Chondrocyte (in vitro differentiated cells): ENCODE data around the gene FRMD6. TPM values are rescaled to one million over a fixed set of nuclear protein-coding genes. Genes with fewer than 3 reads are reported as not detected.

Experiments
- DNase-seq: peaks from one replicate; pipeline ENCODE4 v3.0.0; 2021; ENCODE audit warnings: mixed read lengths, low spot score
- H3K27ac Mint-ChIP-seq: one replicate; pipeline ENCODE4 v1.8.0; 2021; ENCODE audit warnings: mild to moderate bottlenecking, moderate library complexity, mixed read lengths; ENCODE audit not compliant: unreplicated experiment
- H3K27me3 Mint-ChIP-seq: 2 replicates; pipeline ENCODE4 v1.8.0; 2021; ENCODE audit warnings: low read depth, mixed read lengths
- H3K36me3 Mint-ChIP-seq: 2 replicates; pipeline ENCODE4 v1.8.0; 2021; ENCODE audit warnings: low read depth, mixed read lengths
- H3K4me1 Mint-ChIP-seq: 2 replicates; pipeline ENCODE4 v1.8.0; 2021; ENCODE audit warnings: low read depth, mild to moderate bottlenecking, mixed read lengths
- H3K4me3 Mint-ChIP-seq: one replicate; pipeline ENCODE4 v1.8.0; 2021; ENCODE audit warnings: mild to moderate bottlenecking, moderate library complexity, mixed read lengths; ENCODE audit not compliant: unreplicated experiment
- H3K9me3 Mint-ChIP-seq: 2 replicates; pipeline ENCODE4 v1.8.0; 2021; ENCODE audit warnings: low read depth, mixed read lengths
- total RNA-seq: library from RNA; stranded (reverse); gene quantifications from 3 replicates; pipeline ENCODE4 v1.2.1, GENCODE V29; 2021
- TF ChIP-seq, protein P1 (sequence below): fragments of 200-600 bp; sonication (generic); IDR thresholded peaks from 2 replicates; pipeline ENCODE4 v1.5.0; 2021; ENCODE audit warnings: antibody characterized with exemption, mild to moderate bottlenecking, moderate library complexity

FRMD6 gene
- total RNA-seq, 1 donor from 2014 or later, result 135 TPM

DNA sequence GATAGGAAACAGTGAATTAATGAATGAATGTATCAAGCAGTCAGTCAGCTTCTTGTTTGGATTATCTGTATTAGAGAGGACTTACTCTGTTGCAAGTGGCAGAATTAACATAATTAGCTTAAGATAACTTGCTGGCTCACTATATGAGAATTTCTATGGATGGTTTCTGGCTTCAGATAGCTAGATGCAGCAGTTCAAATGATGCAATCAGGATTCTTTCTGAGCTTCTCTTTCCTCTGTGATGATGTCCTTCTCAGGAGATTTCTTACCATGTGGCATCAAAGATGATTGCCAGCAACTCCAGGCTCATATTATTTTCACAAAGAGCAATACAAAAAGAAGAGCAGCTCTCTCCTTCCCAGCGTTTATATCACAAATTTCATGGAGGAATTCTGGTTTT lies 30.7 kb downstream of the FRMD6 start:
- Mint-ChIP-seq H3K27ac (peak overlapping the region; percentile 50), H3K4me1 (peaks cover 77% of the 10 kb centered on the region), H3K9me3 (no peaks in the 10 kb centered on the region), H3K36me3 (no peaks in the 10 kb centered on the region), H3K4me3 (no peak overlapping the region), H3K27me3 (no peaks in the 10 kb centered on the region)
- TF ChIP-seq, protein P1, sequence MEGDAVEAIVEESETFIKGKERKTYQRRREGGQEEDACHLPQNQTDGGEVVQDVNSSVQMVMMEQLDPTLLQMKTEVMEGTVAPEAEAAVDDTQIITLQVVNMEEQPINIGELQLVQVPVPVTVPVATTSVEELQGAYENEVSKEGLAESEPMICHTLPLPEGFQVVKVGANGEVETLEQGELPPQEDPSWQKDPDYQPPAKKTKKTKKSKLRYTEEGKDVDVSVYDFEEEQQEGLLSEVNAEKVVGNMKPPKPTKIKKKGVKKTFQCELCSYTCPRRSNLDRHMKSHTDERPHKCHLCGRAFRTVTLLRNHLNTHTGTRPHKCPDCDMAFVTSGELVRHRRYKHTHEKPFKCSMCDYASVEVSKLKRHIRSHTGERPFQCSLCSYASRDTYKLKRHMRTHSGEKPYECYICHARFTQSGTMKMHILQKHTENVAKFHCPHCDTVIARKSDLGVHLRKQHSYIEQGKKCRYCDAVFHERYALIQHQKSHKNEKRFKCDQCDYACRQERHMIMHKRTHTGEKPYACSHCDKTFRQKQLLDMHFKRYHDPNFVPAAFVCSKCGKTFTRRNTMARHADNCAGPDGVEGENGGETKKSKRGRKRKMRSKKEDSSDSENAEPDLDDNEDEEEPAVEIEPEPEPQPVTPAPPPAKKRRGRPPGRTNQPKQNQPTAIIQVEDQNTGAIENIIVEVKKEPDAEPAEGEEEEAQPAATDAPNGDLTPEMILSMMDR, result no peak
- DNase-seq, result no peak

DNA sequence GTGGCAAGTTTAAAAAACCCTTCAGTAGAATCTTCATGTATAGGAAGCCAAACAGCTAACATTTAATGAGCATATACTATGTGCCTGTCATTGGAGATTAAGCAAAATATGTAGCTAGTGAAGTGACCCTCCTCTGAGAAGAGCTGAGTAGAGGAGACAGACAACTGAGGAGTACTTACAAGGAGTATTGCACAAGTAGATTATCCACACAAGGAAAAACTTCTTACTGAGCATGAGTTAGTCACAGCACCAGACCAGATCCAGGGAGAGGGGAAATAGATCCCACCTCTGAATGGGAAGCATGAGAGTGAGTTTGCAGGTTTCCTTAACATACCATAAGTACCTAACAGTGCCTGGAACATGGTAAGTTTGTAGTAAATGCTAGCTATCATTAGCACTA lies 33.0 kb downstream of the FRMD6 start:
- Mint-ChIP-seq H3K4me1 (peaks cover 71% of the 10 kb centered on the region), H3K27me3 (no peaks in the 10 kb centered on the region), H3K9me3 (no peaks in the 10 kb centered on the region), H3K27ac (no peak overlapping the region), H3K4me3 (no peak overlapping the region), H3K36me3 (peaks cover 4% of the 10 kb centered on the region)
- TF ChIP-seq, protein P1, result no peak
- no peak for DNase-seq

DNA sequence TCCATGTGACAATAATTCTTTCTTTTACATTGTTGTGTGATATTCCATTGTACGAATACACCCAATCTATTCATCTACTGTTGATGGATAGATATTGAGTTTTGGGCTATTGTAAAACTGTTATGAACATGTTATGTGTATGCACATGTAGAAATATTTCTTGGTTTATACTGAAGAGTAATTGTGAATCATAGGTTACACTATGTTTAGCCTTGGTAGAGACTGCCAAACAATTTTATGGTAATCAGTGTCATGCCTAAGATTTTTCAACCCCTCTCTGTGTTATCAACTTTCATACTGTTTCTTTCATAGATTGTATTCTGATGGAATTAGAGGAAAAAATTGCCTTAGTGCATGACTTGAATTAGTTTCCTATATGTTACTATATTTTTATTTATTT lies 39.5 kb downstream of the FRMD6 start:
- TF ChIP-seq, protein P1, result no peak
- Mint-ChIP-seq H3K4me3 (no peak overlapping the region), H3K27me3 (no peaks in the 10 kb centered on the region), H3K36me3 (peaks cover 12% of the 10 kb centered on the region), H3K27ac (no peak overlapping the region), H3K4me1 (peaks cover 28% of the 10 kb centered on the region), H3K9me3 (no peaks in the 10 kb centered on the region)
- DNase-seq, result no peak

DNA sequence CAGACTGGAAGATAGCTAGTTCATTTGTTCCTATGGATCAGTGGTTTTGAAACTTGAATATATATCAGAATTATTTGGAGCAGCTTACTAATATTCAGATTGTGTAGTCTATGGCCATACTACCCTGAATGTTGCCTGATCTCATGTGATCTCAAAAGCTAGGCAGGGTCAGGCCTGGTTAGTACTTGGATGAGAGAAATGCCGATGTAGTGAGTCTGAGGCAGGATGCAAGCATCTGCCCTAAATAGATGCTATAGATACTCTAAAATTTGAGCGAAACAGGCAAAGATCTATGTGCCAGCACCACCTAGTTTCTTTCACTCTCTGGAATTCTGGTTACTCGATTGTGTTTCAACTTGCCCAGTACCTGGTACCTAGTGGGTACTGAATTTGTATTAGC lies 40.9 kb downstream of the FRMD6 start:
- Mint-ChIP-seq H3K9me3 (no peaks in the 10 kb centered on the region), H3K27ac (no peak overlapping the region), H3K4me1 (peaks cover 22% of the 10 kb centered on the region), H3K27me3 (no peaks in the 10 kb centered on the region), H3K36me3 (peaks cover 12% of the 10 kb centered on the region), H3K4me3 (no peak overlapping the region)
- no peak for DNase-seq
- TF ChIP-seq, protein P1, result no peak

DNA sequence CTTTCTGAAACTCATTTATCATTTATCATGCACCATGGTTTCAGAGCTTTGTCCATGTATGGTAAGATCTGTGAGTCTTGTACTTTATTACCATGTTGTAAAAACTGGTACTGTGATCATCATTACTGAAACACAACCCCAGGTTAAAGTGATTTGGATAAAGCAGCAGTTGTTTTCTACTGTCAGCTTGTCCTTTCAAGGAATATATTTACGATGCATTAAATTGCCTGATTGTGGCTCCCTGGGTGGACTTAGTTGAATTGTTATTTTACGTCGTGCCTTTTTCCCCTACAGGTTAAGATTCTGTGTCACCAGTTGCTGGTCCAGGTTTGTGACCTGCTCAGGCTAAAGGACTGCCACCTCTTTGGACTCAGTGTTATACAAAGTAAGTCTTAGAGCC lies 46.1 kb downstream of the FRMD6 start:
- H3K27ac Mint-ChIP-seq, result no peak overlapping the region
- TF ChIP-seq, protein P1, result no peak

More for the DNA sequence above, 46.1 kb downstream of the FRMD6 start:
- H3K36me3 Mint-ChIP-seq, result peaks cover 13% of the 10 kb centered on the region
- no peaks in the 10 kb centered on the region for H3K9me3 Mint-ChIP-seq
- H3K4me3 Mint-ChIP-seq, result no peak overlapping the region
- H3K27me3 Mint-ChIP-seq, result no peaks in the 10 kb centered on the region
- no peak for DNase-seq
- H3K4me1 Mint-ChIP-seq, result peaks cover 18% of the 10 kb centered on the region
